Activated CD8-positive, alpha-beta memory T cell treated with anti-CD3 and anti-CD28 coated beads for 48 hours (primary cell): Measurements from ENCODE around the gene CCRL2.

ENCODE experiments used
- DNase-seq, 3 experiments: peaks; one replicate each; pipeline ENCODE4 v3.0.0-alpha.2; 2020; ENCODE audit warnings: low read depth in 2 of 3, low spot score in 2 of 3

The CCRL2 gene

GRCh38 chr3:46406788-46407611, at the start of gene CCRL2, which contains the start of gene CCR5AS:
Gene CCRL2, plus strand, starts transcription at chr3:46407259. Its CDS starts 821 bp downstream, at chr3:46408080.
Gene CCR5AS, minus strand, starts transcription at chr3:46407066.
- DNase-seq: peak in 2 of 3 experiments; percentile 9 to 15

GRCh38 chr3:46358466-46358865, 48.6 kb upstream of the CCRL2 start:
- no peak for DNase-seq

- no peak for DNase-seq
These were observed 47.1 kb upstream of the CCRL2 start for GRCh38 chr3:46359733-46360493.

GRCh38 chr3:46360907-46361306, 46.2 kb upstream of the CCRL2 start:
- no peak for DNase-seq

- no peak for DNase-seq
These were observed 45.4 kb upstream of the CCRL2 start for GRCh38 chr3:46361408-46362283.

- DNase-seq: no peak
These were observed 42.0 kb upstream of the CCRL2 start for GRCh38 chr3:46365041-46365440.

- DNase-seq: no peak
These were observed 41.1 kb upstream of the CCRL2 start for GRCh38 chr3:46365737-46366524.

GRCh38 chr3:46367811-46368210, 39.2 kb upstream of the CCRL2 start:
- no peak for DNase-seq

- DNase-seq: peak in 1 of 3 experiments; percentile 24
These were observed 38.5 kb upstream of the CCRL2 start for GRCh38 chr3:46368569-46368968.

- no peak for DNase-seq
These were observed 37.9 kb upstream of the CCRL2 start for GRCh38 chr3:46369151-46369550.

GRCh38 chr3:46369675-46370132, 37.4 kb upstream of the CCRL2 start:
- DNase-seq: peak; percentile 28 to 46 (median 40)

GRCh38 chr3:46370839-46371518, 36.1 kb upstream of the CCRL2 start, which contains the start of gene CCR5:
Gene CCR5, plus strand, starts transcription at chr3:46370946. Its CDS starts 1,957 bp downstream, at chr3:46372903.
- DNase-seq: no peak

- no peak for DNase-seq
These were observed 35.3 kb upstream of the CCRL2 start for GRCh38 chr3:46371519-46372340.

GRCh38 chr3:46372492-46373359, 34.3 kb upstream of the CCRL2 start:
- no peak for DNase-seq

- no peak for DNase-seq
These were observed 32.3 kb upstream of the CCRL2 start for GRCh38 chr3:46374755-46375154.

GRCh38 chr3:46375218-46375617, 31.8 kb upstream of the CCRL2 start:
- no peak for DNase-seq

- DNase-seq: no peak
These were observed 31.2 kb upstream of the CCRL2 start for GRCh38 chr3:46375814-46376213.
